ENCODE measurements around the gene SMC6.
A peak's percentile ranks its signal among the peaks of the same experiment; 100 is the strongest.

The SMC6 gene

GRCh38 chr2:17657759-17658158 is 95.9 kb downstream of the SMC6 start:
- Histone ChIP-seq H2AFZ (ENCODE audit: low read depth, low read length) (no peak overlapping the region), H3K4me3 (ENCODE audit: low read length) (peak overlapping the region; percentile 29; the same call in 1 of the 2 replicates), H3K9me3 (ENCODE audit: insufficient read depth, low read length) (no peaks in the 10 kb centered on the region), H4K20me1 (ENCODE audit: insufficient read depth, low read length) (no peaks in the 10 kb centered on the region), H3K79me2 (ENCODE audit: low read length) (no peaks in the 10 kb centered on the region), H3K4me2 (ENCODE audit: low read length) (peak overlapping the region; percentile 54), H3K9ac (ENCODE audit: low read length) (peak overlapping the region; percentile 78), H3K4me1 (ENCODE audit: low read length) (peaks cover 58% of the 10 kb centered on the region), H3K27me3 (ENCODE audit: low read depth, low read length) (no peaks in the 10 kb centered on the region), H3K36me3 (replicated peaks; ENCODE audit: low read depth, low read length) (peaks cover 31% of the 10 kb centered on the region), H3K27ac (ENCODE audit: low read length) (peak overlapping the region; percentile 99)
- TF ChIP-seq, protein P1, sequence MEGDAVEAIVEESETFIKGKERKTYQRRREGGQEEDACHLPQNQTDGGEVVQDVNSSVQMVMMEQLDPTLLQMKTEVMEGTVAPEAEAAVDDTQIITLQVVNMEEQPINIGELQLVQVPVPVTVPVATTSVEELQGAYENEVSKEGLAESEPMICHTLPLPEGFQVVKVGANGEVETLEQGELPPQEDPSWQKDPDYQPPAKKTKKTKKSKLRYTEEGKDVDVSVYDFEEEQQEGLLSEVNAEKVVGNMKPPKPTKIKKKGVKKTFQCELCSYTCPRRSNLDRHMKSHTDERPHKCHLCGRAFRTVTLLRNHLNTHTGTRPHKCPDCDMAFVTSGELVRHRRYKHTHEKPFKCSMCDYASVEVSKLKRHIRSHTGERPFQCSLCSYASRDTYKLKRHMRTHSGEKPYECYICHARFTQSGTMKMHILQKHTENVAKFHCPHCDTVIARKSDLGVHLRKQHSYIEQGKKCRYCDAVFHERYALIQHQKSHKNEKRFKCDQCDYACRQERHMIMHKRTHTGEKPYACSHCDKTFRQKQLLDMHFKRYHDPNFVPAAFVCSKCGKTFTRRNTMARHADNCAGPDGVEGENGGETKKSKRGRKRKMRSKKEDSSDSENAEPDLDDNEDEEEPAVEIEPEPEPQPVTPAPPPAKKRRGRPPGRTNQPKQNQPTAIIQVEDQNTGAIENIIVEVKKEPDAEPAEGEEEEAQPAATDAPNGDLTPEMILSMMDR (IDR thresholded peaks at IDR 0.05; ENCODE audit: low read depth, low read length): no peak
- TF ChIP-seq EZH2phosphoT487 (IDR thresholded peaks at IDR 0.05; ENCODE audit: low read depth): no peak

- Histone ChIP-seq H3K4me1 (ENCODE audit: low read length) (peaks cover 65% of the 10 kb centered on the region), H3K4me2 (ENCODE audit: low read length) (no peak overlapping the region), H3K36me3 (replicated peaks; ENCODE audit: low read depth, low read length) (peaks cover 3% of the 10 kb centered on the region), H3K4me3 (ENCODE audit: low read length) (no peak overlapping the region), H3K27ac (ENCODE audit: low read length) (no peak overlapping the region), H3K79me2 (ENCODE audit: low read length) (no peaks in the 10 kb centered on the region), H3K27me3 (ENCODE audit: low read depth, low read length) (no peaks in the 10 kb centered on the region), H3K9ac (ENCODE audit: low read length) (no peak overlapping the region), H4K20me1 (ENCODE audit: insufficient read depth, low read length) (no peaks in the 10 kb centered on the region), H2AFZ (ENCODE audit: low read depth, low read length) (no peak overlapping the region), H3K9me3 (ENCODE audit: insufficient read depth, low read length) (no peaks in the 10 kb centered on the region)
- no peak for TF ChIP-seq EZH2phosphoT487 (IDR thresholded peaks at IDR 0.05; ENCODE audit: low read depth)
- TF ChIP-seq, protein P1 (IDR thresholded peaks at IDR 0.05; ENCODE audit: low read depth, low read length): no peak
Measured at GRCh38 chr2:17652681-17653394, 100.8 kb downstream of the SMC6 start.

- Histone ChIP-seq H3K27ac (ENCODE audit: low read length) (peak overlapping the region; percentile 36; the same call in 1 of the 2 replicates), H4K20me1 (ENCODE audit: insufficient read depth, low read length) (no peaks in the 10 kb centered on the region), H3K36me3 (replicated peaks; ENCODE audit: low read depth, low read length) (no peaks in the 10 kb centered on the region), H3K9ac (ENCODE audit: low read length) (0 out of 2 replicates have a peak overlapping the region, but pooled peaks have one; percentile 21), H3K9me3 (ENCODE audit: insufficient read depth, low read length) (no peaks in the 10 kb centered on the region), H3K4me1 (ENCODE audit: low read length) (peaks cover 70% of the 10 kb centered on the region), H3K27me3 (ENCODE audit: low read depth, low read length) (no peaks in the 10 kb centered on the region), H3K4me2 (ENCODE audit: low read length) (no peak overlapping the region), H2AFZ (ENCODE audit: low read depth, low read length) (no peak overlapping the region), H3K4me3 (ENCODE audit: low read length) (no peak overlapping the region), H3K79me2 (ENCODE audit: low read length) (no peaks in the 10 kb centered on the region)
- no peak for TF ChIP-seq EZH2phosphoT487 (IDR thresholded peaks at IDR 0.05; ENCODE audit: low read depth)
- TF ChIP-seq, protein P1 (IDR thresholded peaks at IDR 0.05; ENCODE audit: low read depth, low read length): no peak
Measured at GRCh38 chr2:17649026-17649425, 104.6 kb downstream of the SMC6 start.

GRCh38 chr2:17648581-17648980 is 105.0 kb downstream of the SMC6 start:
- H3K27me3 ChIP-seq (ENCODE audit: low read depth, low read length): no peaks in the 10 kb centered on the region
- H4K20me1 ChIP-seq (ENCODE audit: insufficient read depth, low read length): no peaks in the 10 kb centered on the region
- H3K4me3 ChIP-seq (ENCODE audit: low read length): no peak overlapping the region
- peak overlapping the region; percentile 36 for H3K27ac ChIP-seq (ENCODE audit: low read length)
- peaks cover 72% of the 10 kb centered on the region for H3K4me1 ChIP-seq (ENCODE audit: low read length)
- no peaks in the 10 kb centered on the region for H3K79me2 ChIP-seq (ENCODE audit: low read length)
- no peak overlapping the region for H2AFZ ChIP-seq (ENCODE audit: low read depth, low read length)
- no peaks in the 10 kb centered on the region for H3K36me3 ChIP-seq (replicated peaks; ENCODE audit: low read depth, low read length)
- no peaks in the 10 kb centered on the region for H3K9me3 ChIP-seq (ENCODE audit: insufficient read depth, low read length)
- no peak overlapping the region for H3K4me2 ChIP-seq (ENCODE audit: low read length)
- H3K9ac ChIP-seq (ENCODE audit: low read length): peak overlapping the region; percentile 21; the same call in 1 of the 2 replicates
- TF ChIP-seq, protein P1 (IDR thresholded peaks at IDR 0.05; ENCODE audit: low read depth, low read length): no peak
- no peak for TF ChIP-seq EZH2phosphoT487 (IDR thresholded peaks at IDR 0.05; ENCODE audit: low read depth)

All from OCI-LY3 (cell line).